ENCODE results near the gene MTNR1A.

The MTNR1A gene

GRCh38 chr4:186483656-186484055 lies 71.7 kb downstream of the MTNR1A start:
- TF ChIP-seq CTCF (IDR thresholded peaks at IDR 0.05; ENCODE audit: insufficient read depth, low read depth, low read length, missing control alignments), result no peak
- no peak for DNase-seq (ENCODE audit: low read depth)
- no peak overlapping the region for H3K4me3 ChIP-seq (ENCODE audit: low read length)
